ENCODE data around the gene GRM8. TPM values are rescaled to one million over a fixed set of nuclear protein-coding genes. Genes with fewer than 3 reads are reported as not detected.

GRM8 gene
- total RNA-seq, 1 experiment from 2014 or later: not detected

DNA sequence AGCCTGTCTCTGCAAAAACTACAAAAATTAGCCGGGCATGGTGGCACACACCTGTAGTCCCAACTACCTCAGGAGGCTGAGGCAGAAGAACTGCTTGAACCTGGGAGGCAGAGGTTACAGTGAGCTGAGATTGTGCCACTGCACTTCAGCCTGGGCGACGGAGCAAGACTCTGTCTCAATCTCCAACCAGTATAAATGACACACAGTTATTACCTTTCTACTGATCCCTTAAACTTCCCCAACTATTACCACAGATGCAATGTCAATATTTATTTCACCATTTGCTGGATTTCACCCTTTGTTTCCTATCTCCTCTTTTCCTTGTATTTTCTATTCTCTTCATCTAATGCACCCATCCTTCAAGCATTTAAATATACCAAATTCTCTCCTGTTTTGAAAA lies 431.8 kb downstream of the GRM8 start:
- in situ Hi-C loops (cut with HindIII; ENCODE audit: low pct_unique_long_range_greater_than_20kb, low sequenced_read_pairs): no loop called here
- DNase-seq (ENCODE audit: low read depth, low spot score): no peak

DNA sequence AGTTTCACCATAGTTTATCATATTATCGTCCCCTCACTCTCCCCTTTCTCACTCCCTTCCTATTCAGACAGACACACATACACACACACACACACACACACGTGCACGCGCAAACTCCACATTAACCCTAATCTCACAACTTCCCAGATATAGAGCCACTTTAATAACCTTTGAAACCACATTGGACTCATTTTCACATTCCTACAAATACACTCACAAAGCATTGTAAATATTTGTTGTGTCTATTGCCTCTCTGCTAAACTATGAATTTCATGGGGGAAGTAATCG lies 433.6 kb downstream of the GRM8 start:
- in situ Hi-C loops (cut with HindIII; ENCODE audit: low pct_unique_long_range_greater_than_20kb, low sequenced_read_pairs): no loop called here
- DNase-seq (ENCODE audit: low read depth, low spot score): no peak

DNA sequence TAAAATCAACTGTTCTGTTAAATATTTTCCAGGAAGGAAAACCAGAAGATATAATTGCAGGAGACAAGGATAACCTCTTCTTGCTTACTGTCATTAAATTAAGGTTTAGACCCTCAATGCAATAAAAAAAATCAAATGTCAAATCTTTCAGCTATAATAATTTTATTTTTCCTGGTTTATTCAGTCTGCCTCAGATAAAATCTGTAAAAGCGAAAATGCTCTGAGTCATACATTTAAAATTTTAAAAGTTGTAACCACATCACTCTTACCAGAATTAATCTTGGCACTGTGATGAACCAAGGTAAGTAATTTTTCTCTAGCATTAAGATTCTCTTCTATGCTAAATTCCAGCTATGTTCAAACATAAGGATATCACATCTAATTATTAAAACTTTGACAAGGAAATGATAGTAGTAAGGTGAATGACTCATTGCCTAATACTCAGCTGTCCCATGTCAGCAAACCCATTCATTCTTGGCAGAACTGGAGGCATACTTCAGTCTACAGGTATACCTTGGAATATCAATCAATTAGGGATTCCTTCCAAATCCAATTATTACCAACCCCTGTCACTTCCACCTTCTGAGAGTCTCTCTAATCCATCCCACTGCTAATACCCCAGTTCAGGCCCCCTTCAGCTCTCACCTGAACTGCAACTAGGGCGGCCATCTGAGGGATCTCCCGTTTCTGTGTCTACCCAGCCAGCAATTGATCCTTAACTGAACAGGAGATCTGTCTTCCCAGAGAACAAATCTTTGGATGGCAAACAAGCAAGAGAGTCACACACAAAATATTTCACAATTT lies 434.1 kb downstream of the GRM8 start:
- in situ Hi-C loops (cut with HindIII; ENCODE audit: low pct_unique_long_range_greater_than_20kb, low sequenced_read_pairs): no loop called here

DNA sequence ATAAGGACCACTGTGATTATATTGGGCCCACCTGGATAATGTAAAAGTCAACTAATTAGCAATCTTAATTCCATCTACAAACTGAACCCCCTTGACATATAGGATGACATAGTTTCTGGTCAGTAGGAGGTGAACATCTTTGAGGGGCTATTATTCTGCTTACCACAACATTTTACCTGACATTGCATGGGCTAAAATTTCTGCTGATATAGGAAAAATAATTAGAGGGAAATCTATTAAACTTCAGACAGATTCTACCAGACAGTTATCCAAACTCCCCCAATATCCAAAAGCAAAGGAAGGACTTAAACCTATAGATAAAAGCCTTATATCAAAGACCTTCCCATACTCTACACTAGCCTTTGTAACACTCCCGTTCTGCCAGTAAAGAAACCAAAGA lies 443.6 kb downstream of the GRM8 start:
- in situ Hi-C loops (cut with HindIII; ENCODE audit: low pct_unique_long_range_greater_than_20kb, low sequenced_read_pairs): no loop called here
- DNase-seq (ENCODE audit: low read depth, low spot score): no peak

More for the DNA sequence above, 434.1 kb downstream of the GRM8 start:
- DNase-seq (ENCODE audit: low read depth, low spot score): no peak

DNA sequence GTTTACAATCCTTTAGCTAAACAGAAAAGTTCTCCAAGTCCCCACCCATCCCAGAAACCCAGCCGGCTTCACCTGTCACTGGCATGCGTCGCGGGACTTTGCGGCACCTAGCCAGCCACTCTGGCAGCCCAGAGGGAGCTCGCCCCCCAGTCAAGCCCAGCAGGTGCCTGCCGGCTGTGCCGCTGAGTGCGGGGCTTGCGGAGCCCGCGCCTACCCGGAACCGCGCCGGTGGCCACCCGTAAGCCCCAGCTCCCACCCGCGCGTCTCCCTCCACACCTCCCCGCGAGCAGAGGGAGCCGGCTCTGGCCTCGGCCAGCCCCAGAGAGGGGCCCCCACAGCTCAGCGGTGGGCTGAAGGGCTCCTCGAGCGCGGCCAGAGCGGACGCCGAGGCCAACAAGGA lies 446.1 kb downstream of the GRM8 start:
- in situ Hi-C loops (cut with HindIII; ENCODE audit: low pct_unique_long_range_greater_than_20kb, low sequenced_read_pairs): no loop called here
- DNase-seq (ENCODE audit: low read depth, low spot score): no peak

DNA sequence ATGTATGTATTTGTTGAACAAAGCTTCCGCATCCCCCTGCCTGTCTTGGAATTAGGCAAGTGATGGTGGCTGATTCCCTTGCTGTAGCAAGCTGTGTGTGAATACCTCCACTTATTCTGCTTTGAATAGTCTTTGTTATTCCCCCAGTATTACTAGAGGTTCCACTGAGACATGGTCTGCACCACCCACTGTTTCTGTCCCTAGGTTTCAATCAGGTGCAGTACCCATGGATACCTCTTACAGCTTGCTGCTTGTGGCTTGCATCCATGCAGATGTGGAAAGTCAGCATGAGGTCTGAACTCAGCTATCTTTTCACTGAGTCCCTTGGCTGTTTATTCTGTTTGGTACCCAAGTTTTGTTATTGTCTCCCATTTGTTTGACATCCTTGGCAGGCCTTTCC lies 447.4 kb downstream of the GRM8 start:
- DNase-seq (ENCODE audit: low read depth, low spot score): no peak
- in situ Hi-C loops (cut with HindIII; ENCODE audit: low pct_unique_long_range_greater_than_20kb, low sequenced_read_pairs): no loop called here

DNA sequence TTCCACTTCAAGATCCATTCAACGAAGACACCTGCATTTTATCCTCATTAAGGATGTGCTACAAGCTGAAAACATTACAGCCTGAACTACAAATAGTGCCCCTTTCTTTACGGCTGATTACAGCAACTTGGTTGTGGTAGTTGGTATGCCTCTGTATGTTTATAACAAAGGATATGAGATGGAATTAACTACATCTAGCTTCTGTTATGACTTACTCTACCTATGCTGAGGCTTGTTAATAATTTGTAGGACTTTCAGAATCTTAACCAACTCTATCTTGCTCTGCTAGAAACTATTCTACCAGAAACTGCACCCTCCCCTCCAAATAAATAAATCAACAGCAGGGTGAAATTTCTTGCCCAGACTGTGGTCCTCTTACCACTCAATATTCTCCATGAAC lies 448.1 kb downstream of the GRM8 start:
- no peak for DNase-seq (ENCODE audit: low read depth, low spot score)
- in situ Hi-C loops (cut with HindIII; ENCODE audit: low pct_unique_long_range_greater_than_20kb, low sequenced_read_pairs): no loop called here

DNA sequence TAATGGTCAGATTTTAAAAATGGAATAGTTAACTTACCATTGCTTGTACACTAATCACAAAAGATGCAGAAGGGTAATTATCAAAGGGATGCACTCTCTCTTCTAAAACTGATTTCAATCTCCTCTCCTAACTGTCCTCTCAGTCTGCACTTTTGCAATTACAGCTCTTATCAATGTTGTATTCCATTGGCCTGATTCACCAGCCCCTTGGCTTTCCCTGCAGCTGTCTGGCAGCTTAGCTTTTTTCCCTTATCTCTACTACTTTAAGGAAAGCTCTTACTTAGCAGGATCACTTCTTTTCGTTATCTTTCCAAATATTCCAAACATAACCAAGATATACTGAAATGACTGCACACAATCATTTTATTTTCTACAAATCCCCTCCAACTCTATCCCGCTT lies 448.8 kb downstream of the GRM8 start:
- DNase-seq (ENCODE audit: low read depth, low spot score): no peak
- in situ Hi-C loops (cut with HindIII; ENCODE audit: low pct_unique_long_range_greater_than_20kb, low sequenced_read_pairs): no loop called here

DNA sequence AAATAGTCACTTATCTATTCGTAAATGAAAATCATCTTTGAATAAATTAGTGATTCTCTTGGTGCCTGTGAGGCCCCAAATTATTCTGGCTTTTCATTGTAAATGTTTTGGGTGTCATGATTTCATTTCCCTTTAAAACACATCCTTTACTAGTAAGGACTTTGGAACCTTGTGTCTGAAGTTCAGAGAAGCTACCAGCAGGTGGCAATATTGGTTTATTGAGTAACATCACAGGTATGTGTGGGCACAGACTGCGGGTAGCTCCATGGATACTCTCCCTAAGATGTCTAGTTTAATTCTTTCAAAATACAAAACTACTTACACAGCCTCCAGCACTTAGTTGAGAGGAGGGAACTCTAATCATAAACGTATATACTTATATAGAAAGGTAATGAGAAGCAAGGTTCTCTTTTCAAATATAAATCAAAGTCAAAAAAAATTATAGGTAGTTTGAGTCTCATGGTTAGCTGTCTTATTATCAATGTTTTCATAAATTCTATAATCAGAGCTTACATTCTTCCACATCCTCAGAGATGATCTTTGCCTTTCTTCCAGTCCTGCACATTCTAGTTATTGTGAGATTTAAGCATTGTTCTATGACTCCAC lies 449.6 kb downstream of the GRM8 start:
- DNase-seq (ENCODE audit: low read depth, low spot score): peak; percentile 89
- in situ Hi-C loops (cut with HindIII; ENCODE audit: low pct_unique_long_range_greater_than_20kb, low sequenced_read_pairs): no loop called here

DNA sequence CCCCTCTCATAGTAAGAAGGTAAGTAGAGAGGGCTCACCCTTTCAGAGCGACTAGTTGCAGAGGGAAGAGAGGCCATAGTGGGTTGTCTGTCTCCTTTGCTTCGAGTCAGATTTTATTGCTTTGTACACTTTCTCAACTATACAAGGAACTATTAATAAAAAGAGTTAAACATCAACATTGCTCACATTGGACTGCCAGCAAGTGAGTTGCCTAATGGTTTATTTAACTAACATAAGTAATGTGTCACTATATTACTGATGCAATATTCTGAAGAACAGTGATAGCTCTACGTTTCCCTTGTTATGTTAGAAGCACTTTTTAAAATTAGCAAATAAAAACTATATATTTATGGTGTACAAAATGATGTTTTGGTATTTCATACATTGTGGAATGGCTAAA lies 451.0 kb downstream of the GRM8 start:
- in situ Hi-C loops (cut with HindIII; ENCODE audit: low pct_unique_long_range_greater_than_20kb, low sequenced_read_pairs): no loop called here
- no peak for DNase-seq (ENCODE audit: low read depth, low spot score)

DNA sequence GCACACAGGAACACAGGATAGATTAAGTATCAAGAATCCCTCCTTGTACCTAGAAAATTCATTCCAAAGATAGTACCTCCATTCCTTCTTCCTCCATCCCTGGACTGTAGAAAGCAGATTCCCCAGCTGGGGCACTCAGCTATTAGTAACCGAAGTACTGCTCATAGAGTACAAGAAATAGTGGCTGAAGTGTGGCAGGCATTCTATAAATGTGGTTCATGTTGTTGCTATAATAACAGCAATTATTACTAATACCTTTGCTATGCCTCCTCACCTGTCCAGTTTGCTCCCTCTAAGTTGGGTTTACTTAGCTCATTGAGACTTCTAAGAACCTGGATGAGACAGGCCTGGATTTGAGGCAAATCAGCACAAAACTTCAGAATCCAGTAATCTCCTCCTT lies 453.2 kb downstream of the GRM8 start:
- in situ Hi-C loops (cut with HindIII; ENCODE audit: low pct_unique_long_range_greater_than_20kb, low sequenced_read_pairs): no loop called here
- DNase-seq (ENCODE audit: low read depth, low spot score): no peak

DNA sequence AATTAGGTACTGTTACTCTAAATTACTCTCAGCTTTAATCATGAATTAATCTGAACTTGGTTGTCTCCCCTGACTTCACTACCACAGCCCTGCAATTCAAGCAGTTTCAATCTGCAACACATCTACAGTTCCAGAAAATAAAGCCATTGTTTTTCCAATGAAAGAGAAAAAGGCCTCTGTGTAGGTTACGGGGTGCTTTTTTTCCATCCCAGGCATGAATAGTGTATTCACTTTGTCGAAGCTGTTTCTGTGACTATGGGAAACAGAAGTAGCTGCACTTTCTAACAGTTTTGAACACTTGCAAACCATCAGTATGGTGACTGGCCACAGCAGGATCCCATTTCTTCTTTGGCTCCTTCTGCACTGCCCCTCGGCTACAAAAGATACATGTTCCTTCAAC lies 460.2 kb downstream of the GRM8 start:
- in situ Hi-C loops (cut with HindIII; ENCODE audit: low pct_unique_long_range_greater_than_20kb, low sequenced_read_pairs): no loop called here

DNA sequence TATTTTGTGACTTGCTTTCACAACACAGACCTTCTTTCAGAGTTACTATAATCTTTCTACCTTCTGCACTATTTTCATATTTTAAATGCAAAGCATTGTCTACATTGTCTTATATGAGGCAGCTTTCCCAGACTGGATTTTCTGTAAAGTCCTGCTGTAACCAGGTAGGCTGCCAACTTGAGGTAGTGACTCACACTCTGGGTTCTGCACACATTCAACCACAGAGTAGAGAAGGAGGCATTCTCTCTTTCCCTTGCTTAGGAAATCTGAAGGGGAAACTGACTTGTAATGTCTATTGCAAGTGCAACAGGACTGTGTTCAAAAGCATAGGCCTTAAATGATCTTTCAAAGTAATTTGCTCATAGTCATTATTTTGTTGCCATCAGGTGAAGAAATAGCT lies 461.4 kb downstream of the GRM8 start:
- in situ Hi-C loops (cut with HindIII; ENCODE audit: low pct_unique_long_range_greater_than_20kb, low sequenced_read_pairs): no loop called here
- DNase-seq (ENCODE audit: low read depth, low spot score): no peak

More for the DNA sequence above, 460.2 kb downstream of the GRM8 start:
- peak; percentile 65 for DNase-seq (ENCODE audit: low read depth, low spot score)

DNA sequence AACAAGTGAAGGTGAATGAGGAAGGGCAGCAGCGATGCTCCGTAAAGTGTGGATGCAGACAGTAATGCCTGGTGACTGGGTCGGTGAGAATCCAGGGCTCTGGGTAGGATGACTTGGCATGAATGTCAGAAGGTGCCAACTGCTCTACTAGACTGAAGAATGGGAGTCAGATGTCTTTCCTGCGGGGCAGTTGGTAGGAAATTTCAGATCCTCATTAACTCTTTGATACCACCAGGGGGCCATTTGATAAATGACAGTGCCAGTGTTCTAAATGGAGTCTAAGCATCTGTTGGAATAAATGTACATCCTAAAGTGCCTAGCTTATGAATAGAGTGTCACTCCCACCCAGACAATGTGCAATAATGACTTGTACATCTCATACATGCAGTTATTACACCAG lies 462.0 kb downstream of the GRM8 start:
- in situ Hi-C loops (cut with HindIII; ENCODE audit: low pct_unique_long_range_greater_than_20kb, low sequenced_read_pairs): no loop called here
- DNase-seq (ENCODE audit: low read depth, low spot score): peak; percentile 53

DNA sequence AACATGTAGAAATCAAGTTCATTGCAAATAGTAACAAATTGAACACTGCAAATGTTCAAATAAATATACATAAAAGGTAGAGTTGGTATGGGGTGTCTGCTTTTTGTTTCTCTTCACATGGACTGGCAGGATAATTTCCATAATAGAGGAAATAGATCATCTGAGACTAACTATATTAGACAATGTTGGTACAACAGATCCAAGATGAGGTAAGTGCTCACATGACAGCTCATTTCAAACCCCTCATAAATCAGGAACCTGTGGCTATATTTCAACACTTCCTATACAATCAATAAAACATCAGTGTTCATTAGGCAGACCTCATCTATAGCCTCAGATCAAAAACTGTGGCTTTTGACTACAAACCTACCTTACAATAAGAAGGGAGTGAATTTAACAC lies 469.1 kb downstream of the GRM8 start:
- in situ Hi-C loops (cut with HindIII; ENCODE audit: low pct_unique_long_range_greater_than_20kb, low sequenced_read_pairs): no loop called here

DNA sequence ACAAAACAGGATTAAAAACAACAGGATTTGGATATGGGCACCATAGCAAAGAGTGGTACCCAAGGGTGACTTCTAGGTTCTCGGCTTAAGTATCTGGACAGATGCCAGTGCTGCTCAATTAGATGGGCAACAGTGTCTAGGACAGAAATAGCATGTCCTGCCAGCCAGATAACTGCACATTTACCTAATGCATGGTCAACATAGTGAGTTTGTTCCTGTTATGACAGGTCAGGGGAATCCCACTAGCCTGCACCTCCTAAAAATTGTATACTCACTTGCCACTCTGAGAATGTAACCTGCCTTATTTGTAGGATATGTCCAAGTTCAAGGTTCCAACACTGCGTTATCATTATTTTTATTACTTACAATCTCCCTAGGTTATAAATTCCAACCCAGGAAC lies 471.7 kb downstream of the GRM8 start:
- DNase-seq (ENCODE audit: low read depth, low spot score): no peak
- in situ Hi-C loops (cut with HindIII; ENCODE audit: low pct_unique_long_range_greater_than_20kb, low sequenced_read_pairs): no loop called here

More for the DNA sequence above, 469.1 kb downstream of the GRM8 start:
- DNase-seq (ENCODE audit: low read depth, low spot score): no peak

DNA sequence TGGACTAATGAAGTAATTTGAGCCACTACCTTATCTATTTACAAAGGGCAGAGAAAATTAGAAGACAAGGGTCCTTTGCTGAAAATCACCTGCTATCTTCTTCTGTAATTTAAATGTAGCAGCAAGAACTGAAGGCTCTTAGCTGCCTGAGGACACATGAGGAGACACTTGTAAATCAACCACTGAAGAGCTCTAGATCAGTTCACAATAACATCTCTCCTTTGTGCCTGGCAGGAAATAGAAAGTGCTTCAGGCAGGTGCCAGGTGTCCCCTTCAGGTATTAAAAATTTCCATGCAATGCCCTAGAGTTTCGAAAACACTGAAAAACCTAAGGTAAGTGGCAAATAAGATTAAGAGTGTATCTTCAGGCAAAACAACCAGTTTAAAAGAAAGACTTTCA lies 474.6 kb downstream of the GRM8 start:
- no peak for DNase-seq (ENCODE audit: low read depth, low spot score)
- in situ Hi-C loops (cut with HindIII; ENCODE audit: low pct_unique_long_range_greater_than_20kb, low sequenced_read_pairs): no loop called here

DNA sequence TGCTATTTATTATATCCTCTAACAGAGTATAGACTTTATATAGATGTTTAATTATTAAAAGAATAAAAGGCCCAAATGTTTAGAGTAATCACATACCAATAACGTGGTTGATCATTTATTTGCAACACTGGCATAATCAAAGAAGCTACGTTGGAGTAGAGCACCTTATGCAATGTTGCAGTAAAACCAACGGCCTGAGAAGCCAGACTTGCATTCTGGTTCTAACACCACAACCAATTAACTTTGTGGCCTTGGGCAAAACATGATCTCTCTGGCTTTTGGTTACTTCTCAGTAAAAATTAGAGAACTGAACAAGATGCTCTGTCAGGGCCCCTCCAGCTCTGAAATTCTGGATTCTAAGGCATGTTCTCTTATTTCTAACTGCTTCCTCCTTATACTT lies 476.2 kb downstream of the GRM8 start:
- in situ Hi-C loops (cut with HindIII; ENCODE audit: low pct_unique_long_range_greater_than_20kb, low sequenced_read_pairs): no loop called here
- DNase-seq (ENCODE audit: low read depth, low spot score): no peak

DNA sequence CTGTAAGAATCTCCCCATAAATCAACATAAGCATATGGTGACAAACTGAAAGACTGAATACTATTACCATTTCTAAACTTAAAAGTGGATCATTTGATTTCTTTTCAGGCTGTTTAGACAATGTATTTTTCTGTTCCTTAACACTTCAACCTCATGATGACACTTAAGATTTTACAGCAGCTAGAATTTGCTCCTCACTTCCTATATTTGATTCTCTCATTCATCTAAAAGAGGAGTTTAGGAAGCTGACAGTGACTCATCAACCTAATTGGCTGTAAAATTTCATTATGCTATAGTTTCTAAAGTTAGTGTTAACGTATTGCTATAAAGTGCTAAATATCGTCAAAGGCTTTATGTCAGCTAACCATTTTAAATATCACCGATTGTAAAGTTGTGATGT lies 478.7 kb downstream of the GRM8 start:
- in situ Hi-C loops (cut with HindIII; ENCODE audit: low pct_unique_long_range_greater_than_20kb, low sequenced_read_pairs): no loop called here
- peak; percentile 25 for DNase-seq (ENCODE audit: low read depth, low spot score)

DNA sequence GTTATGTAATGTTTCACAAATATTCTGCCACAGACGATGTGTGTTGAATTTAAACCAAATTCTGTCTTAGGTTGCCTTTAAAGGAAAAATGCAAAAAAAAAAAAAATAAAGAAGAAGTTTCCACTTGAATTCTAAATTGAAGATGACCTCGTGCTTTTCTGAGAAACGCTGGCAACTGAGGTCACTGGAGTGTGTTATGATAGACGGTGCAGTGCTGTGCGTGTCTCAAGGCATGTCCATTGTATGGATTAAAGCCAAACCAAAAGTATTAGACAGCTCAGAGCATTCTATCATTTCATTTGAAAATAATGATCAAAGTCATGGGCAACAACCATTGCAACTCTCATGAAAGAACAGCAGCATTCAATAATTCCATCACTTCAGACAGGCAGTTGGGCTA lies 483.9 kb downstream of the GRM8 start:
- no peak for DNase-seq (ENCODE audit: low read depth, low spot score)
- in situ Hi-C loops (cut with HindIII; ENCODE audit: low pct_unique_long_range_greater_than_20kb, low sequenced_read_pairs): no loop called here
